K562 (cell line): ENCODE measurements around the gene C1QA. TPM values are rescaled to one million over a fixed set of nuclear protein-coding genes. Genes with fewer than 3 reads are reported as not detected.

ENCODE experiments used
- ATAC-seq: fragments of 200-7000 bp; cut with Tn5 transposase; 3 replicates; pipeline ENCODE4 v1.9.1; 2020; ENCODE audit warnings: moderate library complexity
- BruUV-seq: library from RNA; stranded (reverse); fragments of 400-500 nt; replicated peaks from 2 replicates; lab custom pipeline; 2021; lab: Mats Ljungman, UMichigan
- CTCF ChIA-PET: fragments of 300-600 bp; formaldehyde crosslinking; extraction: SDS; loops from one replicate; lab custom pipeline; 2021; ENCODE audit warnings: low intra/inter-chr PET ratio; lab: Yijun Ruan, JAX
- POLR2A ChIA-PET: fragments of 300-600, 350-650 bp; sonication (Branson Sonifier 250); formaldehyde crosslinking; extraction: SDS; loops from one replicate; lab custom pipeline; 2021; ENCODE audit warnings: antibody characterized with exemption, inconsistent platforms; lab: Yijun Ruan, JAX
- DNase-seq, 4 experiments: peaks; one replicate each; pipeline versions ENCODE4 v3.0.0 to v3.0.0-alpha.2; 2011 to 2018; ENCODE audit warnings: low spot score in 3 of 4, mixed read lengths in 3 of 4; ENCODE audit errors: extremely low read depth in 1 of 4
- FAIRE-seq: peaks from 2 replicates; lab custom pipeline; 2011; peaks lifted over from hg19 to GRCh38; lab: Jason Lieb, UNC
- H2AFZ ChIP-seq: 2 replicates; pipeline ENCODE4 v1.6.0; 2011; ENCODE audit warnings: low read depth, low read length, control low read depth, inconsistent platforms
- H3K27ac ChIP-seq: fragments of 200-600 bp; 3 replicates; pipeline ENCODE4 v1.8.0; 2011; ENCODE audit warnings: low read depth, mild to moderate bottlenecking, control low read depth, inconsistent platforms, low read length, moderate library complexity, mixed read lengths; ENCODE audit errors: extremely low read depth
- H3K27me3 ChIP-seq, 2 experiments: fragments of 300-600 bp in 1 of 2; 2 replicates in 1 of 2; 3 replicates in 1 of 2; pipeline versions ENCODE4 v1.6.0 to v1.8.0; 2011; ENCODE audit warnings: inconsistent platforms in 2 of 2, low read length in 2 of 2, mild to moderate bottlenecking in 1 of 2, mixed read lengths in 1 of 2, moderate library complexity in 1 of 2; ENCODE audit not compliant: control insufficient read depth in 2 of 2, insufficient read depth in 2 of 2
- H3K36me3 ChIP-seq: fragments of 300-600 bp; 3 replicates; pipeline ENCODE4 v1.8.0; 2011; ENCODE audit warnings: mild to moderate bottlenecking, low read length, inconsistent platforms; ENCODE audit not compliant: control insufficient read depth, insufficient read depth
- H3K4me1 ChIP-seq, 2 experiments: fragments of 200-600 bp in 1 of 2; replicated peaks in 1 of 2; 2 replicates in 1 of 2; 3 replicates in 1 of 2; pipeline versions ENCODE4 v1.5.1 to v1.8.0; 2011; ENCODE audit warnings: inconsistent platforms in 2 of 2, low read length in 2 of 2, mild to moderate bottlenecking in 1 of 2, mixed read lengths in 1 of 2, moderate library complexity in 1 of 2; ENCODE audit not compliant: control insufficient read depth in 2 of 2, insufficient read depth in 2 of 2
- H3K4me2 ChIP-seq: 2 replicates; pipeline ENCODE4 v1.6.1; 2011; ENCODE audit warnings: low read length, control low read depth, inconsistent platforms, mixed read lengths; ENCODE audit not compliant: insufficient read depth
- H3K4me3 ChIP-seq: fragments of 200-600 bp; sonication (generic), shearing (Covaris generic); 2 replicates; pipeline ENCODE4 v1.5.1; 2016; ENCODE audit warnings: control low read depth, inconsistent platforms
- H3K79me2 ChIP-seq: fragments of 200-600 bp; 3 replicates; pipeline ENCODE4 v1.8.0; 2011; ENCODE audit warnings: low read length, inconsistent platforms; ENCODE audit not compliant: control insufficient read depth, insufficient read depth
- H3K9ac ChIP-seq, 2 experiments: 2 replicates each; pipeline versions ENCODE4 v1.6.0 to v1.6.1; 2011; ENCODE audit warnings: low read depth in 2 of 2, low read length in 2 of 2, control low read depth in 1 of 2, inconsistent platforms in 1 of 2, mild to moderate bottlenecking in 1 of 2, mixed read lengths in 1 of 2; ENCODE audit not compliant: insufficient read depth in 1 of 2
- H3K9me1 ChIP-seq: one replicate; pipeline ENCODE4 v1.6.0; 2011; ENCODE audit warnings: inconsistent platforms, mild to moderate bottlenecking, low read length, moderate library complexity; ENCODE audit not compliant: control insufficient read depth, insufficient read depth
- H3K9me3 ChIP-seq: replicated peaks from 2 replicates; pipeline ENCODE4 v1.5.1; 2011; ENCODE audit warnings: low read depth, low read length, inconsistent platforms; ENCODE audit not compliant: control insufficient read depth, insufficient read depth
- H4K20me1 ChIP-seq: replicated peaks from 2 replicates; pipeline ENCODE4 v1.6.1; 2011; ENCODE audit warnings: low read length, inconsistent platforms, mixed read lengths; ENCODE audit not compliant: control insufficient read depth, insufficient read depth
- GATA2 ChIP-seq: sonication (generic); formaldehyde crosslinking; IDR thresholded peaks from 2 replicates; pipeline ENCODE4 v1.4.0; 2020; ENCODE audit warnings: mild to moderate bottlenecking, missing genetic modification reagents
- RBM25 ChIP-seq: fragments of 200-400 bp; formaldehyde crosslinking; IDR thresholded peaks from 2 replicates; pipeline ENCODE4 v1.6.1; 2018; ENCODE audit warnings: low read length, low read depth, moderate library complexity; ENCODE audit not compliant: severe bottlenecking
- RHOXF2B ChIP-seq: fragments of 250-450 bp; sonication (Bioruptor Pico); conservative IDR thresholded peaks from 2 replicates; pipeline ENCODE4 v1.5.1; 2021
- SMC3 ChIP-seq: conservative IDR thresholded peaks from 2 replicates; pipeline ENCODE4 v1.6.1; 2011; ENCODE audit warnings: low read depth, low read length, improper control_type of control experiment; ENCODE audit not compliant: insufficient read depth
- WGBS: fragments of 100-300 bp; shearing (Covaris generic); methylation state at CpG from one replicate; pipeline ENCODE4 v1.1.6; 2016; ENCODE audit warnings: low coverage, mixed read lengths; ENCODE audit not compliant: insufficient coverage; ENCODE audit errors: missing lambda C conversion rate; 5-methylcytosine and 5-hydroxymethylcytosine counted together
- in situ Hi-C: fragments of 300-500 bp; cut with MboI; formaldehyde crosslinking; loops from 4 replicates; pipeline ENCODE4 v1.15.0; 2018; ENCODE audit warnings: inconsistent platforms, mixed read lengths
- intact Hi-C: fragments of 100-400 bp; cut with micrococcal nuclease; formaldehyde crosslinking; loops from 2 replicates; pipeline ENCODE4 v1.14.2; 2022
- polyA plus RNA-seq, 8 experiments: library from polyadenylated mRNA; depleted of rRNA in 4 of 8; stranded (reverse) in 5 of 8; unstranded in 3 of 8; fragments of >200 nt; fragmentation: Nextera tagmentation in 2 of 8; fragmentation: Illumina TruSeq in 1 of 8; extraction: Ambion mirVana in 2 of 8; extraction: Trizol in 1 of 8; gene quantifications; 2 replicates each; pipeline versions ENCODE4 v1.2.1 to v1.2.3, GENCODE V29; 2011 to 2014; ENCODE audit warnings: inconsistent platforms in 1 of 8, missing spikeins in 1 of 8
- total RNA-seq, 7 experiments: library from RNA; depleted of rRNA in 6 of 7; stranded (reverse); fragments of >200 nt in 6 of 7; fragmentation: Illumina TruSeq in 2 of 7; extraction: Trizol in 2 of 7; gene quantifications; 2 replicates each; pipeline versions ENCODE4 v1.2.1 to v1.2.3, GENCODE V29; 2011 to 2021; ENCODE audit warnings: low replicate concordance in 1 of 7
- TF ChIP-seq, protein P1 (sequence below): fragments of 200-400 bp; formaldehyde crosslinking; IDR thresholded peaks from 2 replicates; pipeline ENCODE4 v1.6.1; 2017; ENCODE audit warnings: mild to moderate bottlenecking, low read depth, low read length, moderate library complexity
- TF ChIP-seq, protein P2 (sequence below): fragments of 200-800 bp; sonication (Bioruptor generic); IDR thresholded peaks from 2 replicates; pipeline ENCODE4 v1.6.1; 2017; ENCODE audit warnings: missing genetic modification characterization, missing compliant biosample characterization

Gene C1QA
- total and polyA plus RNA-seq, 9 of the 15 experiments (the other 6 are each of a cell fraction or from before 2014, with no cell fraction given): 0.71 TPM; not detected in 8

DNA sequence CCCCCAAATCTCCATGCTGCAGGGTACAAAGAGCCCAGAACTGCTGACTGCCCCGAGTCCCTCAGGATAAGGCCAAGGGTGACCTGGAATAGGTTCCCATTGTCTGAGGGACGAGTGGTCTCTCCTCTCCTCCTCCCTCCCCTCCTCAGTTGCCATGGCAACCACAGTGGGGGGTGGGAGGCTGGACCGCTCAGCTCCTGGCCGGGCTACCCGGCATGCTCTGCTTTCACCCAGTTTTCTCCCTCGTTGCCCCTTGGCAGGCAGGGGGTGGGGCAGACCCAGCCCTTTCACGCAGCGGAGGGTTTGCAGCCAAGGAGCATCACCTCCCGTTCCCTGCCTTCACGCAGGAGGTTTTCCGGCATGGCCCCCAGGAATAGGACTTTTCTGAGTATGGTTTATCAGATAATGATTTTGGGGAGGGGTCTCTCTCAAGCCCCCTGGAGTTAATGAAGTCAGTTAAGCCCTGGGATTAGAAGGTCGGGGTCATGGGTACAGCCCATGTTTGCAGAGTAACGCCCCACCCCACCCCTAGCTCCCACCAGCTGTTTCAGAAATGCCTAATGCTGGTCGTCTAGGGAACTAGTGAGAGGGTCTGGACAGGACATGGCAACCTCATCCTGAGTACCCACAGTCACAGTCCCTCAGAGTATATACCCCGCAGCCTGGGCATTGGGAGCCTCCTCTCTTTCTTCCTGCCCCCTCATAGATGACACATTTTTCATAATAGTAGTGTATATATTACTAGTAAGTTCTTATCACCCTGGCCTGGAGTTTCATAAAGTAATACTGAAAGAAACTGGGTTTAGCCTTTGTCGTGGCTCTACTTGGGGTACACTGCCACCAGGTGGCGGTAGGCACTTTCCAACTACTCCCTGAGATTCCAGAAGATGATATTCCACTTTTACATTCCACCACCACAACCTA lies 37.3 kb downstream of the C1QA start:
- Histone ChIP-seq H3K27me3 (peaks cover 8 to 47% of the 10 kb centered on the region in 2 experiments; a peak in 4 of 5 replicates), H3K9ac (no peak overlapping the region), H3K36me3 (no peaks in the 10 kb centered on the region), H3K4me1 (peaks cover 0 to 9% of the 10 kb centered on the region in 2 experiments; a peak in 1 of 5 replicates), H3K9me1 (no peaks in the 10 kb centered on the region), H3K4me3 (no peak overlapping the region), H4K20me1 (no peaks in the 10 kb centered on the region; the same call in none of the 2 replicates), H3K79me2 (no peaks in the 10 kb centered on the region), H3K9me3 (no peaks in the 10 kb centered on the region; the same call in 1 of the 2 replicates), H3K4me2 (no peak overlapping the region), H3K27ac (no peak overlapping the region), H2AFZ (no peak overlapping the region)
- ChIA-PET CTCF (interaction anchor here (0.8 to 1.9 kb wide), 5 partner anchors 183 to 256 kb away, joined by 3 to 22 read pairs (median 4); no protein-coding TSS in a partner anchor), POLR2A (interaction anchor here (1.5 kb wide), 1 partner anchor 17 kb away, joined by 3 read pairs; no protein-coding TSS in a partner anchor)
- in situ Hi-C loops: no loop called here
- BruUV-seq: no TSS peak
- FAIRE-seq (peak; percentile 65), ATAC-seq (peak; percentile 81), DNase-seq (peak; percentile 57 to 70 (median 66))
- WGBS: 6% methylated on average over 16 of the region's 17 CpGs
- intact Hi-C loops: loop anchor here (1.0 kb wide), 2 partner anchors 189 to 257 kb away; no protein-coding TSS in a partner anchor
- TF ChIP-seq, protein P1, sequence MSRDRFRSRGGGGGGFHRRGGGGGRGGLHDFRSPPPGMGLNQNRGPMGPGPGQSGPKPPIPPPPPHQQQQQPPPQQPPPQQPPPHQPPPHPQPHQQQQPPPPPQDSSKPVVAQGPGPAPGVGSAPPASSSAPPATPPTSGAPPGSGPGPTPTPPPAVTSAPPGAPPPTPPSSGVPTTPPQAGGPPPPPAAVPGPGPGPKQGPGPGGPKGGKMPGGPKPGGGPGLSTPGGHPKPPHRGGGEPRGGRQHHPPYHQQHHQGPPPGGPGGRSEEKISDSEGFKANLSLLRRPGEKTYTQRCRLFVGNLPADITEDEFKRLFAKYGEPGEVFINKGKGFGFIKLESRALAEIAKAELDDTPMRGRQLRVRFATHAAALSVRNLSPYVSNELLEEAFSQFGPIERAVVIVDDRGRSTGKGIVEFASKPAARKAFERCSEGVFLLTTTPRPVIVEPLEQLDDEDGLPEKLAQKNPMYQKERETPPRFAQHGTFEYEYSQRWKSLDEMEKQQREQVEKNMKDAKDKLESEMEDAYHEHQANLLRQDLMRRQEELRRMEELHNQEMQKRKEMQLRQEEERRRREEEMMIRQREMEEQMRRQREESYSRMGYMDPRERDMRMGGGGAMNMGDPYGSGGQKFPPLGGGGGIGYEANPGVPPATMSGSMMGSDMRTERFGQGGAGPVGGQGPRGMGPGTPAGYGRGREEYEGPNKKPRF: no peak
- no peak for TF ChIP-seq RHOXF2B
- TF ChIP-seq, protein P2, sequence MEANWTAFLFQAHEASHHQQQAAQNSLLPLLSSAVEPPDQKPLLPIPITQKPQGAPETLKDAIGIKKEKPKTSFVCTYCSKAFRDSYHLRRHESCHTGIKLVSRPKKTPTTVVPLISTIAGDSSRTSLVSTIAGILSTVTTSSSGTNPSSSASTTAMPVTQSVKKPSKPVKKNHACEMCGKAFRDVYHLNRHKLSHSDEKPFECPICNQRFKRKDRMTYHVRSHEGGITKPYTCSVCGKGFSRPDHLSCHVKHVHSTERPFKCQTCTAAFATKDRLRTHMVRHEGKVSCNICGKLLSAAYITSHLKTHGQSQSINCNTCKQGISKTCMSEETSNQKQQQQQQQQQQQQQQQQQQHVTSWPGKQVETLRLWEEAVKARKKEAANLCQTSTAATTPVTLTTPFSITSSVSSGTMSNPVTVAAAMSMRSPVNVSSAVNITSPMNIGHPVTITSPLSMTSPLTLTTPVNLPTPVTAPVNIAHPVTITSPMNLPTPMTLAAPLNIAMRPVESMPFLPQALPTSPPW (CRISPR knock-in tag): 0 out of 2 replicates have a peak, but pooled peaks have one; percentile 16
- peak; percentile 74 for TF ChIP-seq SMC3
- peak; percentile 77 for TF ChIP-seq RBM25
- TF ChIP-seq GATA2 (CRISPR knock-in tag): peak; percentile 26; the same call in 1 of the 2 replicates
